ENCODE measurements around the gene AFTPH.
"Not testable (repeated sequence)": the region's sequence is repeated elsewhere in the genome, so short reads cannot be mapped to it uniquely, and the experiment has no call there.

AFTPH gene

GRCh38 chr2:64501946-64502345 is 22.2 kb upstream of the AFTPH start:
- no peak for DNase-seq

- no peak for DNase-seq
These were observed 21.3 kb upstream of the AFTPH start for GRCh38 chr2:64502860-64503259.

GRCh38 chr2:64504774-64505720 is 19.1 kb upstream of the AFTPH start:
- DNase-seq: no peak

- DNase-seq: no peak
These were observed 17.4 kb upstream of the AFTPH start for GRCh38 chr2:64506686-64507085.

- DNase-seq: no peak
These were observed 10.1 kb upstream of the AFTPH start for GRCh38 chr2:64514008-64514407.

- no peak for DNase-seq
These were observed 9.0 kb upstream of the AFTPH start for GRCh38 chr2:64515086-64515485.

- DNase-seq: no peak
These were observed 7.2 kb upstream of the AFTPH start for GRCh38 chr2:64516651-64517510.

GRCh38 chr2:64517511-64517884 is 6.6 kb upstream of the AFTPH start:
- DNase-seq: no peak

- DNase-seq: peak; percentile 94
These were observed 1.2 kb upstream of the AFTPH start for GRCh38 chr2:64522843-64523428.

GRCh38 chr2:64524604-64525316 is 632 bp downstream of the AFTPH start:
- peak; percentile 47 for DNase-seq

GRCh38 chr2:64525317-64525613 is 1.1 kb downstream of the AFTPH start:
- DNase-seq: peak; percentile 63

- no peak for DNase-seq
These were observed 1.9 kb downstream of the AFTPH start for GRCh38 chr2:64526034-64526433.

GRCh38 chr2:64530946-64531345 is 6.8 kb downstream of the AFTPH start:
- not testable (repeated sequence) for DNase-seq

GRCh38 chr2:64532030-64532429 is 7.9 kb downstream of the AFTPH start:
- DNase-seq: no peak

- DNase-seq: no peak
These were observed 9.8 kb downstream of the AFTPH start for GRCh38 chr2:64533882-64534281.

- DNase-seq: peak; percentile 31
These were observed 10.2 kb downstream of the AFTPH start for GRCh38 chr2:64534363-64534762.

- DNase-seq: no peak
These were observed 10.9 kb downstream of the AFTPH start for GRCh38 chr2:64535024-64535423.

- DNase-seq: no peak
These were observed 13.9 kb downstream of the AFTPH start for GRCh38 chr2:64537991-64538390.

GRCh38 chr2:64538764-64539433 is 14.8 kb downstream of the AFTPH start:
- DNase-seq: no peak

- DNase-seq: no peak
These were observed 16.5 kb downstream of the AFTPH start for GRCh38 chr2:64540615-64541014.

- no peak for DNase-seq
These were observed 17.4 kb downstream of the AFTPH start for GRCh38 chr2:64541547-64541946.

Data from hematopoietic multipotent progenitor cell treated with erythropoietin and hydrocortisone succinate and interleukin-3 and kit ligand, for 6 days (in vitro differentiated cells).